ENCODE measurements around the gene DPP6. TPM values are rescaled to one million over a fixed set of nuclear protein-coding genes. Genes with fewer than 3 reads are reported as not detected.

DPP6 gene
- total and polyA plus RNA-seq, 2 of the 8 experiments (the other 6 are each of a cell fraction or from before 2014, with no cell fraction given), result 4.7 to 6.8 TPM

DNA sequence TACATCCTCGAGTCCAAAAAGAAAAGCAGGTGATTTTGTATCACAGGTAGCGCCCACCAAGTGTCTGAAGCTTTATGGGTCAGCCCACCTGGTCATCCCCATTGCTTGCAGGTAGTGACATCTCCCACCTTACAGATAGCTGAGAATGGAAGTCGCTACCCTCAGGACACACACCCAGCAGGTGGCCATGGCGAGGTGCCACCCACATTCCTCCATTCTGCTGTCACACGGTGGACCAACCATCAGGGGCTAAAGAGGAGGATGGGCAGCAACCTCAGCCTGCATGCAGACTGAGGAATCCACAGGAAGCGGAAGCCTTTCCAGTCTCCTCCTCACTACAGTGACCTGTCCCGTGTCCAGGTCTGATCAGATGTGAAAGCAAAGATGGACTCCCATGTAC lies 787.9 kb downstream of the DPP6 start:
- H3K4me3 ChIP-seq (ENCODE audit: extremely low read depth in 1 of 4, insufficient read depth in 2 of 4, low read depth in 3 of 4, low read length in 4 of 4), result no peak overlapping the region
- peaks cover 0 to 4% of the 10 kb centered on the region in 2 experiments for H4K20me1 ChIP-seq (replicated peaks in 1 of 2; ENCODE audit: control insufficient read depth in 1 of 2, insufficient read depth in 2 of 2, low read length in 2 of 2)
- H2BK12ac ChIP-seq (ENCODE audit: low read depth, low read length), result no peak overlapping the region
- no peak overlapping the region for H4K5ac ChIP-seq (ENCODE audit: insufficient read length, low read depth, low read length)
- FAIRE-seq (no peak), DNase-seq (ENCODE audit: low read depth in 1 of 2, low spot score in 2 of 2) (no peak)
- H3K23ac ChIP-seq (ENCODE audit: insufficient read length), result no peak overlapping the region
- H3K18ac ChIP-seq (ENCODE audit: extremely low read depth, low read length), result no peak overlapping the region
- H4K91ac ChIP-seq (replicated peaks; ENCODE audit: insufficient read length, low read length), result no peak overlapping the region
- H3K9ac ChIP-seq (replicated peaks in 1 of 4; ENCODE audit: extremely low read depth in 1 of 4, low read depth in 3 of 4, low read length in 3 of 4), result no peak overlapping the region
- no peak overlapping the region for H2AK5ac ChIP-seq (ENCODE audit: low read depth, low read length)
- no peak overlapping the region for H2AFZ ChIP-seq (ENCODE audit: low read length)
- H4K8ac ChIP-seq (ENCODE audit: extremely low read depth, insufficient read depth, low read length), result no peak overlapping the region
- H3K79me2 ChIP-seq (ENCODE audit: control insufficient read depth in 1 of 2, insufficient read depth in 2 of 2, low read length in 2 of 2), result no peaks in the 10 kb centered on the region
- ChIA-PET CTCF (ENCODE audit: partially characterized antibody) (no interaction called here), POLR2A (ENCODE audit: partially characterized antibody) (no interaction called here)
- no peak overlapping the region for H3K4ac ChIP-seq (replicated peaks; ENCODE audit: insufficient read length, low read depth, low read length)
- H3K4me1 ChIP-seq (replicated peaks in 1 of 4; ENCODE audit: control insufficient read depth in 3 of 4, insufficient read depth in 4 of 4, low read length in 3 of 4), result no peaks in the 10 kb centered on the region; a peak in 1 of 7 replicates
- H3K23me2 ChIP-seq (ENCODE audit: low read depth, low read length), result peaks cover 4% of the 10 kb centered on the region; the same call in 1 of the 2 replicates
- 93% methylated on average over 6 of the region's 7 CpGs; no CpG with 5 or more reads in 1 of the 2 experiments for WGBS, 2 experiments (ENCODE audit: extremely low coverage in 1 of 2, insufficient coverage in 1 of 2, insufficient read length in 1 of 2, insufficient replicate concordance in 2 of 2, low coverage in 1 of 2, low lambda C conversion rate in 2 of 2, missing lambda C conversion rate in 1 of 2)
- no peaks in the 10 kb centered on the region for H3K79me1 ChIP-seq (ENCODE audit: low read depth, low read length)
- no peak overlapping the region for H3K4me2 ChIP-seq (ENCODE audit: insufficient read depth in 1 of 2, low read depth in 2 of 2, low read length in 2 of 2)
- H3K9me3 ChIP-seq (ENCODE audit: insufficient read depth in 2 of 2, low read depth in 1 of 2, low read length in 1 of 2), result no peaks in the 10 kb centered on the region
- H3K14ac ChIP-seq (ENCODE audit: insufficient read length), result no peak overlapping the region
- no peak overlapping the region for H2BK120ac ChIP-seq (replicated peaks; ENCODE audit: low read depth, low read length)
- no peak overlapping the region for H2BK5ac ChIP-seq (ENCODE audit: low read depth, low read length)
- H2BK15ac ChIP-seq (ENCODE audit: low read length), result no peak overlapping the region
- H3K27me3 ChIP-seq (replicated peaks in 1 of 4; ENCODE audit: control insufficient read depth in 3 of 4, extremely low read depth in 1 of 4, insufficient read depth in 3 of 4, low read length in 3 of 4), result no peaks in the 10 kb centered on the region
- no peak overlapping the region for H2BK20ac ChIP-seq (ENCODE audit: low read length)
- no peak overlapping the region for H3K27ac ChIP-seq (ENCODE audit: low read depth, low read length)
- H3K56ac ChIP-seq (replicated peaks; ENCODE audit: insufficient read length, low read depth, low read length), result no peak overlapping the region
- H3K36me3 ChIP-seq (ENCODE audit: control insufficient read depth in 2 of 4, insufficient read depth in 4 of 4, low read length in 3 of 4), result no peaks in the 10 kb centered on the region
- TF ChIP-seq NANOG (IDR thresholded peaks at IDR 0.05; ENCODE audit: insufficient read depth, low read depth, low read length, poor library complexity, severe bottlenecking), result no peak
